ENCODE data around the gene GID4.

GRCh38 chr17:18037486-18037885, 1.7 kb upstream of the GID4 start:
- TF ChIP-seq BRF1 (IDR thresholded peaks at IDR 0.05; ENCODE audit: borderline replicate concordance, extremely low read depth, insufficient read length) (no peak), ATF4 (CRISPR knock-in tag; IDR thresholded peaks at IDR 0.05) (no peak), MCM7 (IDR thresholded peaks at IDR 0.05) (no peak), RAD51 (IDR thresholded peaks at IDR 0.05; ENCODE audit: borderline replicate concordance, low read depth) (no peak), GTF2F1 (IDR thresholded peaks at IDR 0.05; ENCODE audit: low read depth, low read length) (no peak), ELK3 (CRISPR knock-in tag; IDR thresholded peaks at IDR 0.05) (no peak), HMGXB4 (CRISPR knock-in tag; IDR thresholded peaks at IDR 0.05) (no peak), E2F3 (CRISPR knock-in tag; IDR thresholded peaks at IDR 0.05) (no peak), PATZ1 (CRISPR knock-in tag; IDR thresholded peaks at IDR 0.05; ENCODE audit: borderline replicate concordance) (no peak), CTCF (IDR thresholded peaks at IDR 0.05 in 2 of 3, conservative IDR thresholded peaks at IDR 0.05 in 1 of 3; ENCODE audit: insufficient read depth in 2 of 3, low read depth in 1 of 3, low read length in 3 of 3) (no peak), CHD7 (IDR thresholded peaks at IDR 0.05; ENCODE audit: low read depth, low read length) (no peak), MAX (CRISPR knock-in tag; IDR thresholded peaks at IDR 0.05) (no peak)
